ENCODE measurements around the gene DLGAP1.

DNA sequence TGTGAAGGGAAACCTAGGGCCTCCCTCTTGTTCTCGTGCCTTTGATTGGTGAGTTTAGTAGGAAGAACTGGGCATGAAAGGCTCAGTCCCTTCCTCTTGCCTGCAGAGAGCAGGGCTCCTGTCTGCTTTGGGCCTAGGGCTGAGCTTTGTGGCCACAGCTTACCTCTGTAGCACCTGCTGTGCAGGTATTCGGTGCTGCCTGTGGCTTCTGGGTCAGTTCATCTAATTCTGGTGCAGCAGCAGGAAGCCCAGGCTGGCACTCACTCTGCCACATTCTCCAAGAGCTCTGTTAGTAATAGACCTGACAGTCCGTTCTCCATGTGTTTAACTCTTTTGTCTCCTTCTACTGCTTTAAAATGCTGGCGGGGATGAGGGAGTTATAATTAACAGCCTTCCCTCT lies 96.5 kb downstream of the DLGAP1 start:
- TF ChIP-seq, protein P1, sequence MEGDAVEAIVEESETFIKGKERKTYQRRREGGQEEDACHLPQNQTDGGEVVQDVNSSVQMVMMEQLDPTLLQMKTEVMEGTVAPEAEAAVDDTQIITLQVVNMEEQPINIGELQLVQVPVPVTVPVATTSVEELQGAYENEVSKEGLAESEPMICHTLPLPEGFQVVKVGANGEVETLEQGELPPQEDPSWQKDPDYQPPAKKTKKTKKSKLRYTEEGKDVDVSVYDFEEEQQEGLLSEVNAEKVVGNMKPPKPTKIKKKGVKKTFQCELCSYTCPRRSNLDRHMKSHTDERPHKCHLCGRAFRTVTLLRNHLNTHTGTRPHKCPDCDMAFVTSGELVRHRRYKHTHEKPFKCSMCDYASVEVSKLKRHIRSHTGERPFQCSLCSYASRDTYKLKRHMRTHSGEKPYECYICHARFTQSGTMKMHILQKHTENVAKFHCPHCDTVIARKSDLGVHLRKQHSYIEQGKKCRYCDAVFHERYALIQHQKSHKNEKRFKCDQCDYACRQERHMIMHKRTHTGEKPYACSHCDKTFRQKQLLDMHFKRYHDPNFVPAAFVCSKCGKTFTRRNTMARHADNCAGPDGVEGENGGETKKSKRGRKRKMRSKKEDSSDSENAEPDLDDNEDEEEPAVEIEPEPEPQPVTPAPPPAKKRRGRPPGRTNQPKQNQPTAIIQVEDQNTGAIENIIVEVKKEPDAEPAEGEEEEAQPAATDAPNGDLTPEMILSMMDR (IDR thresholded peaks at IDR 0.05), result no peak
- no peak for TF ChIP-seq POLR2A (IDR thresholded peaks at IDR 0.05)

All from testis (tissue), 2 donors.